HPDE6-E6E7 (cell line): ENCODE results near the gene MAP4K1.
"Not testable (repeated sequence)": the region's sequence is repeated elsewhere in the genome, so short reads cannot be mapped to it uniquely, and the experiment has no call there.

Source experiments
- DNase-seq: peaks from one replicate; pipeline ENCODE4 v3.0.0; 2011; ENCODE audit warnings: missing footprints; ENCODE audit errors: extremely low spot score

Gene MAP4K1

GRCh38 chr19:38650911-38651584, 33.3 kb upstream of the MAP4K1 start:
- DNase-seq, result no peak

DNA sequence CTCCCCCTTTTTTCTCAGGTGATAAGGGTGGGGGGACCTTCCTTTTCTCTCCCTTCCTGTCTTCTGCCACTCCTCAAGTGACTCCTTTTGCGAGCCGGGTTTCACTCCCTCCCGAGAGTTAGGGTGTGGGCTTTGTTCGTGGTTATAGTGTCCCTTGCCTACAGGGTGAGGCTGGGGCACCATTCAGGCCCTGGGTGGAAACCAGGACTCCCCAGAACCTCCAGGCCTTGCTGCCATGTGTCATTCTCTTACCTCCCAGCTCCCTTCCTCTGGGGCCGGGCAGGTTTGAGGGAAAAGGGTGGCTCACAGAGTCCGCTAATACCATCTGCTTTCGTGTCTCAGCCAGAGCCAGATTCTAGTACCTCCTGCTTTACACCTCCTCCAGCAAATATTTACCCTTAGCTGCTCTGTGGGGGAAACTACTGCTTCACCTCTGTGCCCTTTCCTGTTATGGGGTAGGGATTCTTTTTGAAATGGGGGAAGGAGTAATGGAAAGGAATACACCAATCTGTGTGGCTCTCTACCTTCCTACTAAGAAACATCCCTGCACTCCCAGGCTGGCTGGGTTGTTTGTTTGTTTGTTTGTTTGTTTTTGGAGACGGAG, 32.5 kb upstream of the MAP4K1 start:
- no peak for DNase-seq

- no peak for DNase-seq
These were observed 31.8 kb upstream of the MAP4K1 start for GRCh38 chr19:38649305-38650171.

DNA sequence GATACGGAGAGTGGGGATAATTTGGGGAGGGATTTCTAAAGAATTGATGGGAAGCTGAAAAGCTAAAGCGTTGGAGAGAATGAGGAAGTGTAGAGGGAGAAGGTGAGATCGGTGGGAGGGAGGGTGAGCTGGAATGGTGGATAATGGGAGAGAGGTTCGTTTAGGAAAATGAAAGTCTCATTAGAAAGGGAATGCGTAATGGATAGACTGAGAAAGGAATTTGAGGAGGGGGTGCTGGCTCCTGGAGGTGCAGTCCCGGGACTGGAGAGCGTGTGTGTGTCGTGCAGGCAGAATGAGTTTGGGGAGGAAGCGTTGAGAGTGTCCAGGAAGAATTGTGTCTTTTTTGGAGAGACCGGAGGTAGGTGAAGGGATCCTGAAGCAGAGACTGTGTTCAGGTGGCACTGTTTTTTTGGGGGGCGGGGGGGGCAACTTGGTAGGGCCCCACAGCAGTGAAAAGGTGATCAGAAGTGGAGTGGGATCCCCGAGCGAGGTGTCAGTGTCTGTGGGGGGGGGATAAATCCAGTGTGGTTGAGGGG, 31.1 kb upstream of the MAP4K1 start:
- no peak for DNase-seq

GRCh38 chr19:38647966-38648768, 30.4 kb upstream of the MAP4K1 start:
- no peak for DNase-seq

DNA sequence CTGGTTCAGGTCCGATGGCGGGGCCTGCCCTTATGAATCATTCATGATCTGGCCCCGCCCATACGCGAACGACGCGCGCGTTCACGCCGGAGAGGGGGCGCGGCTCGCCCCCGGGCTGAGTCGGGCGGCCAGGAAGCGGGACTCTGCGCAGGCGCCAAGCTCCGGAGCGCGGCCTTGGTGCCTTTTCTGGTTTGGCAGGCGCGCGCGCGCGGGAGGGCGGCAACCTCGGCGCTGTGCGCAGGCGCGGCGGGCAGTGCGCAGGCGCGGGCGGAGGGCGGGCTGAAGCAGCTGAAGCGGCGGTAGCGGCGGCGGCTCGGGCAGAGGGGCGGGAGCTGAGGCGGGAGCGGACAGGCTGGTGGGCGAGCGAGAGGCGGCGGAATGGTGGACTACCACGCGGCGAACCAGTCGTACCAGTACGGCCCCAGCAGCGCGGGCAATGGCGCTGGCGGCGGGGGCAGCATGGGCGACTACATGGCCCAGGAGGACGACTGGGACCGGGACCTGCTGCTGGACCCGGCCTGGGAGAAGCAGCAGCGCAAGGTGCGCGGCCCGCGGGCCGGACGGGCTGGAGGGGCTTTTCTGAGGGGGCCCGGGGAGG, 29.7 kb upstream of the MAP4K1 start, which contains the start of gene ACTN4:
Gene ACTN4, plus strand, starts transcription at position 282 of the 598 bp plus-strand sequence. Its CDS starts 97 bp downstream, at position 379.
- peak; percentile 79 for DNase-seq

- no peak for DNase-seq
These were observed 27.0 kb upstream of the MAP4K1 start for GRCh38 chr19:38644719-38645118.

- DNase-seq, result no peak
These were observed 24.4 kb upstream of the MAP4K1 start for GRCh38 chr19:38642176-38642575.

DNA sequence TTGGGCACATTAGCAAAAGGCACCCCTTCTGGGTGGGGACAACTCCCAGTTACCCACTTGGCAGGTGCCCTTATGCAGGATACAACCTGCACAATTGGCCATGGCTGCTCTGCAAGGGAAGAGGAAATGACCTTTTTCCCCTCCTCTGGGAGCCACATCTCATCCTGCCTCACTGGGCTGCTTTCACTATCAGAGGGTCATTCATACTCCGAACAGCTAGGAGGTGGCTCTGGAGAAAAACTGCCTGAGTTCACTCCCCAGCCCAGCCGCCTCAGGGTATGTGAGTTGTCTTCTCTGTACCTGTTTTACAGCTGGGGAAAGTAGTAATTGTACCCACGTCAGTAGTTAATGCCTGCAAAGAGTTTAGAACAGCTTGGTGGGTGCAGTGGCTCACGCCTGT, 22.6 kb upstream of the MAP4K1 start:
- DNase-seq, result no peak

DNA sequence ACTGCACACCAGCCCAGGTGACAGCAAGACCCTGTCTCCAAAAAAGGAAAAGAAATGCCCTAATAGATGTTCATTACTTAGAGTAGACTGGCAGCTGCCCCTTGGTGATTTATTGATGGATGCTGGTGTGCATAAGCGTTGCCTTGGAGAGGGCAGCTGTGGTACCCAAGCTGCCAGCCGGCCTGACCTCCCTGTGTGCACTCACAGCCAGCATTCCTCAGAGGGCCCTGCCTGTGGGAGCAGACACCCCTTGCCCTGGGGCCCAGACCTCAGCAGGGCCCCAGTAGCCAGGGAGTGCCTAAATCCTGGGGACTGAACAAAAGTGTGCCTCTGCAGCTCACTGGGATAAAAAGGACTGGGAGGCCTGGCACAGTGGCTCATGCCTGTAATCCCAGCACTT, 21.9 kb upstream of the MAP4K1 start:
- DNase-seq, result no peak

GRCh38 chr19:38638461-38638860, 20.7 kb upstream of the MAP4K1 start:
- no peak for DNase-seq

DNA sequence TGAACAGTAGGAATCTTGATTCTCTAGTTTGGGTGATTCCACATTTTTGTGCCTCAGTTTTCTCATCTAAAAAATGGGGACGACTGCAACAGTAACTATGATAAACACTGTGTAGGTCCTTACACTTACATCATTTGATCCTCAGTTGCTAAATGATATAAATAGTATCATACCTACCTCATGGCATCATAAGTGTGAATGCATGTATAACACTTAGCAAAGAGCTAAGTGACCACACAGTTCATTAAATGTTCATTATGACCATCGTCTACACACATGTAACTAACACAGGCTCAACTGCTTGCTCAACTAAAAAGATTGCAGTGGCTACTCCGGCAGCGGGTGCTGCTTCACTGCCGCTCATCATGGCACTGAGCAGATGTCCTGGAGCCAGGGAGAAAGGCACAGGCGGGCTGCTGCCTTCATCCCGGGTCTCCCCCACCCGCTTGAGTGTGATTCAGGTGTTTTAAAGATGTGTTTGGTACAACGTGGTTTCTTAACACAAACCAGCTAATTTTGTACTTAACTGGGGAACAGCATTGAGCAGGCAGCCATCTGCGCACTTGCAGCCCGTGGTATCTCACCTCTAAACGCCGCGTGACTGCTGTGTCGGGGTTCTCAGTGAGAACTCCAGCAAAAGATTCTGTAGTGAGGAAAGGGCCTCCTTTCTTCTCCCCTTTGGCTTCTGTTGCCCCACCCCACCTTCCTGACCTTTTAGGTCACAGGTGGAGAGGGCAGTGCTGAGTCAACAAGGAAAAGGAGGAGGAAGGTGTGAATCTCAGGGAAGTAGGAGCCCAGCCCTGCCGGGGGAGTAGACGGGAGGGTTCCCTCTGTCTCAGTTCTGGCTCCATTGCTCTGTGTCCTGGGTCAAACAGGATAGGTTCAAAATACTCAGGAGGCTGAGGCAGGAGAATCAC, 18.0 kb upstream of the MAP4K1 start:
- DNase-seq, result no peak

DNA sequence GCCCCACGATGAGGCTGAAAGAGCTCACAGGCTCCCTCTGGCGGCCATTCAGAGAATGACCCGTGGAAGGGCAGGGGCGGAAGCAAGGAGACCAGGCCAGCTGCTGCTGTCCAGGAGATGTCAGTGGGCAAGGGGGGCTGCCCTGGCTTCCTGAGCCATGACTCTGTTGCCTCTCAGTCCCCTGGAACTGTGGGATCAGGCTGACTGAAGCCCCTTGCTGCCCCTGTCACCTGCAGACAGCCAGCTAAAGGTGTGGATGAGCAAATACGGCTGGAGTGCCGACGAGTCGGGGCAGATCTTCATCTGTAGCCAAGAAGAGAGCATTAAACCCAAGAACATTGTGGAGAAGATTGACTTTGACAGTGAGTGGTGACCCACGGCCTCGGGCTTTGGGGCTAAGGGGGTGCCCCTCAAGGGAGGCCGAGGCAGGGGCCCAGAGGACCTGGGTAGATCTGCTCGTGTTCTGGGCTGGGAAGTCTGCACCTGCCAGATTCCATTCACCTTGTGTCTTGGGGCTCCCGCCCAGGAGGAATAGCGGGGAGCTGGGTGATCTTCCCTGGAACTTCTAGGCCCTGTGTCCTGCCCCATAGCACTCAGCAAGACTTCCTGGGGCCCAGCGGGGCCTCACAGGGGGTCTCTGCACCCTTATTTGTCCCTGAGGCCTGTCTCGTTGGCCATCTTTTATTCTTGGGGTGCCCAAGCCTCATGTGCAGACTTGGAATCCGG, 17.2 kb upstream of the MAP4K1 start:
- DNase-seq, result no peak

- DNase-seq, result no peak
These were observed 14.9 kb upstream of the MAP4K1 start for GRCh38 chr19:38632476-38633213.

DNA sequence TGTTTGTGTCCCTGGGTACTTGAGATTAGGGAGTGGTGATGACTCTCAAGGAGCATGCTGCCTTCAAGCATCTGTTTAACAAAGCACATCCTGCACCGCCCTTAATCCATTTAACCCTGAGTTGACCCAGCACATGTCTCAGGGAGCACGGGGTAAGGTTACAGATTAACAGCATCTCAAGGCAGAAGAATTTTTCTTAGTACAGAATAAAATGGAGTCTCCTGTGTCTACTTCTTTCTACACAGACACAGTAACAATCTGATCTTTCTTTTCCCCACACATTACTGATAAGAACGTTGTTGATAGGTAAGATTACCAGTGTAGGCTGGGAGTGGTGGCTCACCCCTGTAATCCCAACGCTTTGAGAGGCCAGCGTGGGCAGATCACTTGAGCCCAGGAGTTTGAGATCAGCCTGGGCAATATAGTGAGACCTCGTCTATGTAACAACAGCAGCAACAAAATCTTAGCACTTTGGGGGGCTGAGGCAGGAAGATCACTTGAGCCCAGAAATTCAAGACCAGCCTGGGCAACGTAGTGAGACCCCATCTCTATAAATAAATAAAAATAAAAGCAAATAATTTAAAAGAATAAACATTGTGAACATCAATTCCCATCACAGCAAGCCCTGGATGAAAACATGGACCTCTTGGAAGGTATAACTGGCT, 14.2 kb upstream of the MAP4K1 start:
- DNase-seq, result not testable (repeated sequence)

- DNase-seq, result not testable (repeated sequence)
These were observed 13.5 kb upstream of the MAP4K1 start for GRCh38 chr19:38631301-38631700.

GRCh38 chr19:38629568-38629967, 11.8 kb upstream of the MAP4K1 start:
- DNase-seq, result no peak

DNA sequence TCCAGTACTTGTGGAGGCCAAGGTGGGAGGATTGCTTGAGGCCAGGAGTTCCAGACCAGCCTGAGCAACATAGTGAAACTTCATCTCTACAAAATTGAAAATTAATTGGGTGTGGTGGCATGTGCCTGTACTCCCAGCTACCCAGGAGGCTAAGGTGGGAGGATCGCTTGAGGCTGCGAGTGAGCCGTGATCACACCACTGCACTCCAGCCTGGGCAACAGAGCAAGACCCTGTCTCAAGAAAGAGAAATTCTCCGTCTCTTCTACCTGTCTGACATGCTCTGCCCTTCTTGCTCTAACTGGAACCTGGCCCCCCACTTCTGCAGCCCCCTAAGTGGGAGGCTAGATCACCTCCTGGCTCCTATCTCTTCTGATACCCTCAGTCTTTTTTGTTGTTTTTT, 8.6 kb upstream of the MAP4K1 start:
- no peak for DNase-seq
